DOHH2 (cell line): ENCODE data around the gene CRISP2.
"Not testable (repeated sequence)": the region's sequence is repeated elsewhere in the genome, so short reads cannot be mapped to it uniquely, and the experiment has no call there.

Experiments
- H3F3A ChIP-seq: fragments of 200-600 bp; sonication (generic), shearing (Covaris generic); 2 replicates; pipeline ENCODE4 v1.6.0; 2016; ENCODE audit warnings: antibody characterized with exemption, mild to moderate bottlenecking; ENCODE audit not compliant: control insufficient read depth, insufficient read depth
- H3K27ac ChIP-seq: fragments of 200-600 bp; sonication (generic); 2 replicates; pipeline ENCODE4 v1.5.1; 2014; ENCODE audit warnings: low read depth, mild to moderate bottlenecking, low read length, moderate library complexity
- H3K27me3 ChIP-seq: fragments of 200-600 bp; sonication (generic); 2 replicates; pipeline ENCODE4 v1.6.1; 2014; ENCODE audit warnings: mild to moderate bottlenecking, low read length, mixed read lengths; ENCODE audit not compliant: control insufficient read depth
- H3K36me3 ChIP-seq: fragments of 200-600 bp; sonication (generic); 2 replicates; pipeline ENCODE4 v1.6.1; 2014; ENCODE audit warnings: mild to moderate bottlenecking, low read length, moderate library complexity, mixed read lengths; ENCODE audit not compliant: control insufficient read depth
- H3K4me1 ChIP-seq: fragments of 200-600 bp; sonication (generic); 2 replicates; pipeline ENCODE4 v1.6.1; 2014; ENCODE audit warnings: mild to moderate bottlenecking, low read length, mixed read lengths; ENCODE audit not compliant: control insufficient read depth
- H3K4me2 ChIP-seq: fragments of 200-600 bp; sonication (generic); 2 replicates; pipeline ENCODE4 v1.6.0; 2014; ENCODE audit warnings: mild to moderate bottlenecking, low read length, moderate library complexity
- H3K4me3 ChIP-seq: fragments of 200-600 bp; sonication (generic); 2 replicates; pipeline ENCODE4 v1.5.1; 2014; ENCODE audit warnings: mild to moderate bottlenecking, low read length, mixed read lengths
- H3K79me2 ChIP-seq: fragments of 200-600 bp; sonication (generic); 2 replicates; pipeline ENCODE4 v1.6.1; 2014; ENCODE audit warnings: mild to moderate bottlenecking, low read length, mixed read lengths; ENCODE audit not compliant: control insufficient read depth
- H3K9me2 ChIP-seq: fragments of 200-600 bp; sonication (generic); replicated peaks from 2 replicates; pipeline ENCODE4 v1.6.1; 2014; ENCODE audit warnings: mild to moderate bottlenecking, low read length, mixed read lengths; ENCODE audit not compliant: control insufficient read depth
- H3K9me3 ChIP-seq: fragments of 200-600 bp; sonication (generic); 2 replicates; pipeline ENCODE4 v1.6.1; 2014; ENCODE audit warnings: antibody characterized with exemption, low read length, mixed read lengths; ENCODE audit not compliant: control insufficient read depth, insufficient read depth
- H4K20me1 ChIP-seq: fragments of 200-600 bp; sonication (generic); 2 replicates; pipeline ENCODE4 v1.6.0; 2014; ENCODE audit warnings: low read depth, mild to moderate bottlenecking, antibody characterized with exemption, low read length, moderate library complexity; ENCODE audit not compliant: control insufficient read depth, insufficient read depth
- CTCF ChIP-seq: fragments of 200-600 bp; sonication (generic); IDR thresholded peaks from one replicate; pipeline ENCODE4 v1.5.1; 2014; ENCODE audit warnings: antibody characterized with exemption, mild to moderate bottlenecking, low read depth, low read length; ENCODE audit not compliant: poor library complexity, severe bottlenecking
- EZH2phosphoT487 ChIP-seq: fragments of 200-600 bp; sonication (generic); IDR thresholded peaks from 2 replicates; pipeline ENCODE4 v1.6.1; 2017; ENCODE audit warnings: borderline replicate concordance, mild to moderate bottlenecking, antibody characterized with exemption, low read length, moderate library complexity, mixed read lengths

Gene CRISP2

GRCh38 chr6:49666480-49666879 is 46.9 kb downstream of the CRISP2 start:
- Histone ChIP-seq H3F3A (no peaks in the 10 kb centered on the region), H3K4me1 (no peaks in the 10 kb centered on the region), H3K27me3 (no peaks in the 10 kb centered on the region), H3K9me3 (no peaks in the 10 kb centered on the region), H4K20me1 (no peaks in the 10 kb centered on the region), H3K79me2 (no peaks in the 10 kb centered on the region), H3K4me3 (no peak overlapping the region), H3K9me2 (no peaks in the 10 kb centered on the region), H3K27ac (no peak overlapping the region), H3K36me3 (no peaks in the 10 kb centered on the region), H3K4me2 (no peak overlapping the region)
- TF ChIP-seq CTCF (no peak), EZH2phosphoT487 (no peak)

GRCh38 chr6:49664817-49665216 is 48.5 kb downstream of the CRISP2 start:
- no peak overlapping the region for H3K27ac ChIP-seq
- no peaks in the 10 kb centered on the region for H3K9me3 ChIP-seq
- H3K4me1 ChIP-seq, result no peaks in the 10 kb centered on the region
- H3F3A ChIP-seq, result no peaks in the 10 kb centered on the region
- no peaks in the 10 kb centered on the region for H3K9me2 ChIP-seq
- no peaks in the 10 kb centered on the region for H3K27me3 ChIP-seq
- no peak overlapping the region for H3K4me2 ChIP-seq
- TF ChIP-seq CTCF (no peak), EZH2phosphoT487 (no peak)
- no peaks in the 10 kb centered on the region for H4K20me1 ChIP-seq
- H3K79me2 ChIP-seq, result no peaks in the 10 kb centered on the region
- H3K36me3 ChIP-seq, result no peaks in the 10 kb centered on the region
- no peak overlapping the region for H3K4me3 ChIP-seq

- not testable (repeated sequence) for H3K9me3 ChIP-seq, H3K36me3 ChIP-seq, H3K27ac ChIP-seq, H3K79me2 ChIP-seq, H3K4me1 ChIP-seq, H3K4me2 ChIP-seq, H3K4me3 ChIP-seq, H4K20me1 ChIP-seq, H3K27me3 ChIP-seq, H3F3A ChIP-seq, H3K9me2 ChIP-seq
Observed at GRCh38 chr6:49664054-49664453, 49.3 kb downstream of the CRISP2 start.

GRCh38 chr6:49662892-49663261 is 50.5 kb downstream of the CRISP2 start:
- Histone ChIP-seq H3K9me2 (no peaks in the 10 kb centered on the region), H3K36me3 (no peaks in the 10 kb centered on the region), H3K4me1 (no peaks in the 10 kb centered on the region), H3K27ac (no peak overlapping the region), H4K20me1 (no peaks in the 10 kb centered on the region), H3K79me2 (no peaks in the 10 kb centered on the region), H3F3A (no peaks in the 10 kb centered on the region), H3K9me3 (no peaks in the 10 kb centered on the region), H3K27me3 (no peaks in the 10 kb centered on the region), H3K4me2 (no peak overlapping the region), H3K4me3 (no peak overlapping the region)
- TF ChIP-seq EZH2phosphoT487, result no peak
- TF ChIP-seq CTCF, result no peak
